GM20000 (cell line): ENCODE measurements around the gene COX19.

ENCODE experiments used
- DNase-seq: peaks from one replicate; pipeline ENCODE4 v3.0.0; 2012; ENCODE audit warnings: low spot score
- CTCF ChIP-seq: IDR thresholded peaks from 2 replicates; pipeline ENCODE4 v1.5.1; 2012; ENCODE audit warnings: mild to moderate bottlenecking, control low read depth; ENCODE audit errors: extremely low read depth, missing control alignments

Gene COX19

GRCh38 chr7:991729-992656, 16.6 kb upstream of the COX19 start:
- DNase-seq = no peak
- no peak for TF ChIP-seq CTCF

GRCh38 chr7:990933-991728, 15.8 kb upstream of the COX19 start:
- no peak for TF ChIP-seq CTCF
- DNase-seq = no peak

GRCh38 chr7:990352-990932, 15.1 kb upstream of the COX19 start:
- no peak for TF ChIP-seq CTCF
- DNase-seq = no peak

- DNase-seq = no peak
- no peak for TF ChIP-seq CTCF
These were observed 13.7 kb upstream of the COX19 start for GRCh38 chr7:988963-989529.

- TF ChIP-seq CTCF = no peak
- peak; percentile 79 for DNase-seq
These were observed 13.1 kb upstream of the COX19 start for GRCh38 chr7:988426-988911.

GRCh38 chr7:987909-988308, 12.6 kb upstream of the COX19 start:
- no peak for DNase-seq
- no peak for TF ChIP-seq CTCF
